Prostate gland (tissue), 2 donors: ENCODE results near the gene CCDC127. TPM values are rescaled to one million over a fixed set of nuclear protein-coding genes. Genes with fewer than 3 reads are reported as not detected.

Experiments used
- DNase-seq: peaks from one replicate; pipeline ENCODE4 v3.0.0-alpha.2; 2019; ENCODE audit warnings: low spot score
- H3K27ac ChIP-seq, 2 donors: fragments of 200-600 bp; sonication (generic); 2 replicates each; pipeline ENCODE4 v1.5.1; 2017 to 2019
- H3K27me3 ChIP-seq: fragments of 200-600 bp; sonication (generic); replicated peaks from 2 replicates; pipeline ENCODE4 v1.5.1; 2019; ENCODE audit not compliant: insufficient read depth
- H3K36me3 ChIP-seq, 2 donors: fragments of 200-600 bp; sonication (generic); 1 replicate in 1 of 2; 2 replicates in 1 of 2; pipeline versions ENCODE4 v1.5.1 to v1.8.1; 2017 to 2019
- H3K4me1 ChIP-seq: fragments of 200-600 bp; sonication (generic); replicated peaks from 2 replicates; pipeline ENCODE4 v1.5.1; 2019
- H3K4me3 ChIP-seq, 2 donors: fragments of 200-600 bp; sonication (generic); 2 replicates each; pipeline ENCODE4 v1.5.1; 2017 to 2019
- H3K9me3 ChIP-seq: fragments of 200-600 bp; sonication (generic); 2 replicates; pipeline ENCODE4 v1.5.1; 2017
- CTCF ChIP-seq, 4 experiments: fragments of 200-600 bp in 2 of 4; fragments of 450-650 bp in 2 of 4; sonication (generic) in 2 of 4; IDR thresholded peaks; 1 replicate in 3 of 4; 2 replicates in 1 of 4; pipeline ENCODE4 v1.5.1; 2016 to 2019; ENCODE audit warnings: antibody characterized with exemption in 4 of 4, mild to moderate bottlenecking in 2 of 4, moderate library complexity in 2 of 4
- POLR2A ChIP-seq: fragments of 450-650 bp; IDR thresholded peaks from one replicate; pipeline ENCODE4 v1.6.1; 2016; ENCODE audit warnings: antibody characterized with exemption, mild to moderate bottlenecking
- POLR2AphosphoS5 ChIP-seq: sonication (generic); formaldehyde crosslinking; IDR thresholded peaks from one replicate; pipeline ENCODE4 v1.6.1; 2017; ENCODE audit warnings: antibody characterized with exemption
- WGBS: methylation state at CpG from one replicate; pipeline ENCODE4 v1.1.5; 2018; 5-methylcytosine and 5-hydroxymethylcytosine counted together
- intact Hi-C: fragments of 100-400 bp; cut with DNase I; formaldehyde crosslinking; loops from one replicate; pipeline ENCODE4 v1.14.2; 2022
- total RNA-seq, 2 donors: library from RNA; depleted of rRNA; stranded (reverse); fragments of >200 nt; gene quantifications; one replicate each; pipeline ENCODE4 v1.1.0, GENCODE V29; 2016

The CCDC127 gene
- total RNA-seq, 2 donors from 2014 or later = 4.7 to 5.2 TPM

GRCh38 chr5:200985-201384, 17.0 kb downstream of the CCDC127 start:
- 61% methylated on average over 4 of the region's 4 CpGs for WGBS
- H3K27ac ChIP-seq = no peak overlapping the region

DNA sequence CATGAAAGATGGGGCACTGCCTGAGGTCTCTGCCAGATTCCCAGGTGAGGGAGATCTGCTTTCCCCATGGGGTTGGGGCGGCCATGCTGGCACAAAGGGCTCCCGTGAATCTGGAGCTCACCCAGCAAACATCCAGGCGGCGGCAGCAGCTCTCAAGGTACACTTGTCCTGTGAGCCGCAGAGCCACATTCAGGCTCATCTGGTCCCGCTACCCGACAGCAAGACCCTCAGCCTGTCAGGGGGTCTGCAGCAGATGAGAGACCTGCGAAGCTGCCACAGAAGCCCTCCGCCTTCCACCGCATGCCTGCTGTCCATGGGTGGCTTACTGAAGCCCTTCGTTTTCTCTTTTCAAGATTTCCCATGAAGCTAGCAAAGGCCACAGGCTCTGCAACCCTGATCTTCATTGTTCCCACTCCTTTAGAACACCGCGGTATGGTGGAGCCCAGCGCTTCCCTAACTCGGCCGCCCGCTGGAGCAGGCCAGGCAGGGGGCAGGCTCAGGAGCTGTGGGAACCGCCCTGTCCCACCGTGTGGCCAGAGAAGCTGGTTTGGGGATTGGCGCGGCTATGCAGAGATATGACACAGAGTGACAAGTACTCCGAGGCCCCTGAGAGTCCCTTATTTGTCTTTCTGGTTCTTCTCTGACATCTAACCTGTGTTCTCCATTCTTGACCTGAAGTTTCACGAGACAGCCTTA, 17.9 kb downstream of the CCDC127 start:
- H3K4me1 ChIP-seq = no peaks in the 10 kb centered on the region
- no peak overlapping the region for H3K27ac ChIP-seq
- H3K27me3 ChIP-seq = no peaks in the 10 kb centered on the region
- no peak for DNase-seq
- intact Hi-C loops = no loop called here
- H3K36me3 ChIP-seq = no peaks in the 10 kb centered on the region
- no peaks in the 10 kb centered on the region for H3K9me3 ChIP-seq
- no peak overlapping the region for H3K4me3 ChIP-seq
- WGBS = 81% methylated on average over 23 of the region's 23 CpGs
- TF ChIP-seq POLR2A = no peak
- no peak for TF ChIP-seq POLR2AphosphoS5
- TF ChIP-seq CTCF (IDR thresholded peaks at IDR 0.05) = no peak

More at GRCh38 chr5:200985-201384, 17.0 kb downstream of the CCDC127 start:
- Histone ChIP-seq H3K27me3 (no peaks in the 10 kb centered on the region), H3K36me3 (no peaks in the 10 kb centered on the region), H3K4me1 (no peaks in the 10 kb centered on the region), H3K4me3 (no peak overlapping the region), H3K9me3 (no peaks in the 10 kb centered on the region)
- TF ChIP-seq POLR2AphosphoS5 (no peak), POLR2A (no peak), CTCF (IDR thresholded peaks at IDR 0.05) (no peak)
- intact Hi-C loops = no loop called here
- no peak for DNase-seq

DNA sequence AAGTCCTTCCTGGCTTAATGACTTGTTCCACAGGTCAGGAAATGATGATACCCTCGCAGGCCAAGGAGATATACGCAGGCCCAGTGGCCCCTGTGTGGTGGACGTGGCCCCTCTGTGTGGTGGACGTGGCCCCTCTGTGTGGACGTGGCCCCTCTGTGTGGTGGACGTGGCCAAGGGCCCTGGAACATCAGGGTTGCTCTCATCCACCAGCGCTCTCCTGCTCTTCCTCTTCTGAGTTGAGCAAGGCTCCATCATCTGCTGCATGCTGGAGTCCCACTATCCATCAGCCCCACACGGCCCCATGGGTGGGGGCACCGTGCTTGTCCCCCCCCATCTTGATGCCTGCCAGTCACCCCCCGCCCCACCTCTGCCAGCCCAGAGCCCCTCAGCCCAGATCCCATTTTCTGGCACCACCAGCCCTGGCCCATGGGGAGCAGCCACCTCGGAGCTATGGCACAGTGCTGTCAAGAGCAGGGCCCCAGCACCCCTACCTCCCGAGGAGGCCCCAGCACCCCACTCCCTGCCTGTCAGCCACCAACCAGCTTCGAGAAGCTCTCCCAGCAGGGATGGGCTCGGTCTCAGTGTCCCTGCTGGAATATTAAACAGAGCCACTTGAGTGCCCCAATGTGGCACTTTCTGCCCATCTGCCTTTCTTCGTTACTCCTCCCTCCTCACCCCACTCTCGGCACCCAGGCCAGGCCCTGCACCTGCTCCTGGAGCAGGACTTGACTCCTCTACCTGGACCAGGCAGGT, 18.6 kb downstream of the CCDC127 start:
- Histone ChIP-seq H3K27ac (no peak overlapping the region), H3K27me3 (no peaks in the 10 kb centered on the region), H3K4me3 (no peak overlapping the region), H3K36me3 (no peaks in the 10 kb centered on the region), H3K4me1 (no peaks in the 10 kb centered on the region), H3K9me3 (no peaks in the 10 kb centered on the region)
- WGBS = 94% methylated on average over 16 of the region's 16 CpGs
- no peak for DNase-seq
- TF ChIP-seq POLR2A = no peak
- TF ChIP-seq CTCF (IDR thresholded peaks at IDR 0.05) = no peak
- no peak for TF ChIP-seq POLR2AphosphoS5
- intact Hi-C loops = no loop called here

DNA sequence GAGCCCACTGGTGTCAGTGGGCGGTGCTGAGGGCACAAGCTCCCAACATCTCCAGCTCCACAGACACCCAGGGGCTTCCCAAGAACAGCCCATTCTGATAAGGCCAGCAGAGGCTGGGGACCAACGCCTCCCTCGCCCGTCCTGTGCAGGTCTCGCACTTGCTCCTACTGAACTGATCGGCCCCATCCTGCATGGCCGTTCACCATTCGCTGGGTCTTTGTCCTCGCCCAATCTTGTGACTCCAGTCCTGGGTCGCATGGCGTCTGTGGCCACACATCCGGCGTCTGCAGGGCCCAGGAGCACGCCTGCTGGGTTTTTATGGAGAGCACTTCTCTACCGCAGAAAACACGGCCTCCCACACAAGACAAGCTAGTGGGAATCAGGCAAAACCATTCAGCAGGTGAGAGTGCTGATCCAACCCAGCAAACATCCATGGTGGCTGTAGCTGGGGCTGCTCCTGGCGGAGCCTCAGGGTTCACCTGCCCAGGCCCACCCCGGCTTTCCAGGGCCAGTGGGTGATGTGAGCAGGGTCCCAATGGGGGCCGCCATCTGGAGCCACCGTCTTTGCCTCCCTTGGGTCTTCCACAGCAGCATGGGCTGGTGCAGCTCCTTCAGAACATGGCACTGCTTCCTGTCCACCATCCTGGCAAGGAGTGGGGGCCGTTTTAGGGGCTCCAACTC, 19.3 kb downstream of the CCDC127 start:
- Histone ChIP-seq H3K27ac (no peak overlapping the region), H3K9me3 (no peaks in the 10 kb centered on the region), H3K4me1 (no peaks in the 10 kb centered on the region), H3K36me3 (no peaks in the 10 kb centered on the region), H3K4me3 (no peak overlapping the region), H3K27me3 (no peaks in the 10 kb centered on the region)
- no peak for DNase-seq
- TF ChIP-seq POLR2A = no peak
- no peak for TF ChIP-seq CTCF (IDR thresholded peaks at IDR 0.05)
- no peak for TF ChIP-seq POLR2AphosphoS5
- intact Hi-C loops = no loop called here
- 95% methylated on average over 21 of the region's 21 CpGs for WGBS
